K562 (cell line): Measurements from ENCODE around the gene PLEKHA8. TPM values are rescaled to one million over a fixed set of nuclear protein-coding genes. Genes with fewer than 3 reads are reported as not detected.
A peak's percentile ranks its signal among the peaks of the same experiment; 100 is the strongest.

Experiments used
- ATAC-seq: fragments of 200-7000 bp; cut with Tn5 transposase; 3 replicates; pipeline ENCODE4 v1.9.1; 2020; ENCODE audit warnings: moderate library complexity
- BruUV-seq: library from RNA; stranded (reverse); fragments of 400-500 nt; replicated peaks from 2 replicates; lab custom pipeline; 2021; lab: Mats Ljungman, UMichigan
- CTCF ChIA-PET: fragments of 300-600 bp; formaldehyde crosslinking; extraction: SDS; loops from one replicate; lab custom pipeline; 2021; ENCODE audit warnings: low intra/inter-chr PET ratio; lab: Yijun Ruan, JAX
- POLR2A ChIA-PET: fragments of 300-600, 350-650 bp; sonication (Branson Sonifier 250); formaldehyde crosslinking; extraction: SDS; loops from one replicate; lab custom pipeline; 2021; ENCODE audit warnings: antibody characterized with exemption, inconsistent platforms; lab: Yijun Ruan, JAX
- DNase-seq, 4 experiments: peaks; one replicate each; pipeline versions ENCODE4 v3.0.0 to v3.0.0-alpha.2; 2011 to 2018; ENCODE audit warnings: low spot score in 3 of 4, mixed read lengths in 3 of 4; ENCODE audit errors: extremely low read depth in 1 of 4
- FAIRE-seq: peaks from 2 replicates; lab custom pipeline; 2011; peaks lifted over from hg19 to GRCh38; lab: Jason Lieb, UNC
- H2AFZ ChIP-seq: 2 replicates; pipeline ENCODE4 v1.6.0; 2011; ENCODE audit warnings: low read depth, low read length, control low read depth, inconsistent platforms
- H3K27ac ChIP-seq: fragments of 200-600 bp; 3 replicates; pipeline ENCODE4 v1.8.0; 2011; ENCODE audit warnings: low read depth, mild to moderate bottlenecking, control low read depth, inconsistent platforms, low read length, moderate library complexity, mixed read lengths; ENCODE audit errors: extremely low read depth
- H3K27me3 ChIP-seq, 2 experiments: fragments of 300-600 bp in 1 of 2; 2 replicates in 1 of 2; 3 replicates in 1 of 2; pipeline versions ENCODE4 v1.6.0 to v1.8.0; 2011; ENCODE audit warnings: inconsistent platforms in 2 of 2, low read length in 2 of 2, mild to moderate bottlenecking in 1 of 2, mixed read lengths in 1 of 2, moderate library complexity in 1 of 2; ENCODE audit not compliant: control insufficient read depth in 2 of 2, insufficient read depth in 2 of 2
- H3K36me3 ChIP-seq: fragments of 300-600 bp; 3 replicates; pipeline ENCODE4 v1.8.0; 2011; ENCODE audit warnings: mild to moderate bottlenecking, low read length, inconsistent platforms; ENCODE audit not compliant: control insufficient read depth, insufficient read depth
- H3K4me1 ChIP-seq, 2 experiments: fragments of 200-600 bp in 1 of 2; replicated peaks in 1 of 2; 2 replicates in 1 of 2; 3 replicates in 1 of 2; pipeline versions ENCODE4 v1.5.1 to v1.8.0; 2011; ENCODE audit warnings: inconsistent platforms in 2 of 2, low read length in 2 of 2, mild to moderate bottlenecking in 1 of 2, mixed read lengths in 1 of 2, moderate library complexity in 1 of 2; ENCODE audit not compliant: control insufficient read depth in 2 of 2, insufficient read depth in 2 of 2
- H3K4me2 ChIP-seq: 2 replicates; pipeline ENCODE4 v1.6.1; 2011; ENCODE audit warnings: low read length, control low read depth, inconsistent platforms, mixed read lengths; ENCODE audit not compliant: insufficient read depth
- H3K4me3 ChIP-seq: fragments of 200-600 bp; sonication (generic), shearing (Covaris generic); 2 replicates; pipeline ENCODE4 v1.5.1; 2016; ENCODE audit warnings: control low read depth, inconsistent platforms
- H3K79me2 ChIP-seq: fragments of 200-600 bp; 3 replicates; pipeline ENCODE4 v1.8.0; 2011; ENCODE audit warnings: low read length, inconsistent platforms; ENCODE audit not compliant: control insufficient read depth, insufficient read depth
- H3K9ac ChIP-seq, 2 experiments: 2 replicates each; pipeline versions ENCODE4 v1.6.0 to v1.6.1; 2011; ENCODE audit warnings: low read depth in 2 of 2, low read length in 2 of 2, control low read depth in 1 of 2, inconsistent platforms in 1 of 2, mild to moderate bottlenecking in 1 of 2, mixed read lengths in 1 of 2; ENCODE audit not compliant: insufficient read depth in 1 of 2
- H3K9me1 ChIP-seq: one replicate; pipeline ENCODE4 v1.6.0; 2011; ENCODE audit warnings: inconsistent platforms, mild to moderate bottlenecking, low read length, moderate library complexity; ENCODE audit not compliant: control insufficient read depth, insufficient read depth
- H3K9me3 ChIP-seq: replicated peaks from 2 replicates; pipeline ENCODE4 v1.5.1; 2011; ENCODE audit warnings: low read depth, low read length, inconsistent platforms; ENCODE audit not compliant: control insufficient read depth, insufficient read depth
- H4K20me1 ChIP-seq: replicated peaks from 2 replicates; pipeline ENCODE4 v1.6.1; 2011; ENCODE audit warnings: low read length, inconsistent platforms, mixed read lengths; ENCODE audit not compliant: control insufficient read depth, insufficient read depth
- ARID1B ChIP-seq: fragments of 450-650 bp; IDR thresholded peaks from 2 replicates; pipeline ENCODE4 v1.6.1; 2016; ENCODE audit warnings: antibody characterized with exemption, mild to moderate bottlenecking, inconsistent platforms
- NELFE ChIP-seq: IDR thresholded peaks from 2 replicates; pipeline ENCODE4 v1.6.1; 2011; ENCODE audit warnings: mild to moderate bottlenecking; ENCODE audit not compliant: insufficient read depth, insufficient read length
- NFIC ChIP-seq: fragments of 450-650 bp; IDR thresholded peaks from 2 replicates; pipeline ENCODE4 v1.6.1; 2017; ENCODE audit warnings: mild to moderate bottlenecking, inconsistent platforms
- WGBS: fragments of 100-300 bp; shearing (Covaris generic); methylation state at CpG from one replicate; pipeline ENCODE4 v1.1.6; 2016; ENCODE audit warnings: low coverage, mixed read lengths; ENCODE audit not compliant: insufficient coverage; ENCODE audit errors: missing lambda C conversion rate; 5-methylcytosine and 5-hydroxymethylcytosine counted together
- in situ Hi-C: fragments of 300-500 bp; cut with MboI; formaldehyde crosslinking; loops from 4 replicates; pipeline ENCODE4 v1.15.0; 2018; ENCODE audit warnings: inconsistent platforms, mixed read lengths
- intact Hi-C: fragments of 100-400 bp; cut with micrococcal nuclease; formaldehyde crosslinking; loops from 2 replicates; pipeline ENCODE4 v1.14.2; 2022
- polyA plus RNA-seq, 8 experiments: library from polyadenylated mRNA; depleted of rRNA in 4 of 8; stranded (reverse) in 5 of 8; unstranded in 3 of 8; fragments of >200 nt; fragmentation: Nextera tagmentation in 2 of 8; fragmentation: Illumina TruSeq in 1 of 8; extraction: Ambion mirVana in 2 of 8; extraction: Trizol in 1 of 8; gene quantifications; 2 replicates each; pipeline versions ENCODE4 v1.2.1 to v1.2.3, GENCODE V29; 2011 to 2014; ENCODE audit warnings: inconsistent platforms in 1 of 8, missing spikeins in 1 of 8
- total RNA-seq, 7 experiments: library from RNA; depleted of rRNA in 6 of 7; stranded (reverse); fragments of >200 nt in 6 of 7; fragmentation: Illumina TruSeq in 2 of 7; extraction: Trizol in 2 of 7; gene quantifications; 2 replicates each; pipeline versions ENCODE4 v1.2.1 to v1.2.3, GENCODE V29; 2011 to 2021; ENCODE audit warnings: low replicate concordance in 1 of 7
- TF ChIP-seq, protein P1 (sequence below), 2 experiments: fragments of 450-650 bp; IDR thresholded peaks; 2 replicates each; pipeline ENCODE4 v1.6.1; 2016

The PLEKHA8 gene
- total and polyA plus RNA-seq, 9 of the 15 experiments (the other 6 are each of a cell fraction or from before 2014, with no cell fraction given), result 3.2 to 16.3 (median 11.8) TPM

DNA sequence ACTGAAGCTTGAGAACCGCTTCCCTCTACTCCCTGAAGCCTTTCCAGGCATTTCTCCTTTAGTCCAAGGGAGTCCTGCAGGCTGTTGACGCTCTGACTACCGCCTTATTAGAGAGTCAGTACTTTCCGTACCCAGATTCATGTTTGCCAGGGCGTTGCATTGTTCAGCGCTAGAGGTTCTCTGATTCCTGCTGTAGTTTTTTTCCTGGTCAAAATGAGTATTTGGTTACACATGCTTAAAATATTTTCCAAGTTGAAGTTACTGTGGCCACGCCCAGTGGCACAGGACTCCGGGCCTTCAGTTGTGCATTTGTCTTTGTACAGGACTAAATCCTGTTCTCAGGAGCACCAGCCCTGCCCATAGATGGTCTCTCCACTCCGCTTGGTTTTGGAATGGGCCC is 114.5 kb downstream of the PLEKHA8 start:
- intact Hi-C loops (no loop called here), in situ Hi-C loops (no loop called here)
- Histone ChIP-seq H3K9me1 (no peaks in the 10 kb centered on the region), H3K27ac (no peak overlapping the region), H3K79me2 (no peaks in the 10 kb centered on the region; the same call in 2 of the 3 replicates), H2AFZ (no peak overlapping the region), H3K9ac (no peak overlapping the region), H3K27me3 (no peaks in the 10 kb centered on the region), H4K20me1 (no peaks in the 10 kb centered on the region), H3K4me1 (peaks cover 5 to 47% of the 10 kb centered on the region in 2 experiments; a peak in 4 of 5 replicates), H3K4me3 (no peak overlapping the region), H3K4me2 (no peak overlapping the region), H3K9me3 (no peaks in the 10 kb centered on the region), H3K36me3 (no peaks in the 10 kb centered on the region)
- POLR2A ChIA-PET, result interaction anchor here (1.6 kb wide), 1 partner anchor 10 kb away, joined by 5 read pairs; no protein-coding TSS in a partner anchor
- no peak for FAIRE-seq
- TF ChIP-seq ARID1B, result no peak
- no peak for ATAC-seq
- CTCF ChIA-PET, result no interaction called here
- DNase-seq, result no peak
- 76% methylated on average over 9 of the region's 9 CpGs for WGBS
- BruUV-seq, result no TSS peak

DNA sequence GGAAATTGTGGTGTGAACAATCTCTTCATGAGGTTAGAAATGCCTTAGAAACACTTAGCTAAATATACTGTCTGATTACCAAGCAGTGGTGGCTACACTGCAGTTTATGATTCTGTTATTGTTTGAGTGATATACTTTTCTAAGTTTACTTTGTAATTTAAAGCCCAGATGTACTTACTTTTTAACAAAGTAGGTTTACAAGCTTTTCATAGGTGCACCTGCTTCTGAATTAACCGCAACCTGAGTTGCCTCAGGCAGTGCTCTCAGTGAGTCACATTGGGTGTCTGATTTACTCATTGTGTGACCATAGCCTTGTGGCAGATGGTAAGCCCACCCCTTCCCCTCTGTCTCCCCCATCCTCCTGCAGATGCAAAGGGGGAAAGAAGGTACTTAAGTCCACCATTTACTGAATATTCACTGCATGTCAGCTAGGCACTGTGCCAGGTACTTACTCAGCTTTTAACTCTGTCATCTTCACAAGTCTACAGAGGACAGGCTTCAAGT is 115.6 kb downstream of the PLEKHA8 start:
- in situ Hi-C loops, result no loop called here
- H3K79me2 ChIP-seq, result no peaks in the 10 kb centered on the region; the same call in 2 of the 3 replicates
- TF ChIP-seq NELFE (no peak), NFIC (peak; percentile 86)
- TF ChIP-seq, protein P1, sequence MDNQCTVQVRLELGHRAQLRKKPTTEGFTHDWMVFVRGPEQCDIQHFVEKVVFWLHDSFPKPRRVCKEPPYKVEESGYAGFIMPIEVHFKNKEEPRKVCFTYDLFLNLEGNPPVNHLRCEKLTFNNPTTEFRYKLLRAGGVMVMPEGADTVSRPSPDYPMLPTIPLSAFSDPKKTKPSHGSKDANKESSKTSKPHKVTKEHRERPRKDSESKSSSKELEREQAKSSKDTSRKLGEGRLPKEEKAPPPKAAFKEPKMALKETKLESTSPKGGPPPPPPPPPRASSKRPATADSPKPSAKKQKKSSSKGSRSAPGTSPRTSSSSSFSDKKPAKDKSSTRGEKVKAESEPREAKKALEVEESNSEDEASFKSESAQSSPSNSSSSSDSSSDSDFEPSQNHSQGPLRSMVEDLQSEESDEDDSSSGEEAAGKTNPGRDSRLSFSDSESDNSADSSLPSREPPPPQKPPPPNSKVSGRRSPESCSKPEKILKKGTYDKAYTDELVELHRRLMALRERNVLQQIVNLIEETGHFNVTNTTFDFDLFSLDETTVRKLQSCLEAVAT (IDR thresholded peaks at IDR 0.05), result no peak

More for the DNA sequence above, 115.6 kb downstream of the PLEKHA8 start:
- H3K9me1 ChIP-seq, result no peaks in the 10 kb centered on the region
- H2AFZ ChIP-seq, result no peak overlapping the region
- no peak overlapping the region for H3K27ac ChIP-seq
- no peaks in the 10 kb centered on the region for H4K20me1 ChIP-seq
- H3K36me3 ChIP-seq, result no peaks in the 10 kb centered on the region
- H3K4me1 ChIP-seq, result peaks cover 7 to 54% of the 10 kb centered on the region in 2 experiments; a peak in 4 of 5 replicates
- H3K9me3 ChIP-seq, result no peaks in the 10 kb centered on the region
- ChIA-PET POLR2A (interaction anchor here (0.6 to 1.0 kb wide), 2 partner anchors 23 to 25 kb away, joined by 3 read pairs; no protein-coding TSS in a partner anchor), CTCF (interaction anchor here (0.8 kb wide), 1 partner anchor 81 kb away, joined by 3 read pairs; no protein-coding TSS in a partner anchor)
- intact Hi-C loops, result no loop called here
- no TSS peak for BruUV-seq
- H3K4me3 ChIP-seq, result no peak overlapping the region
- ATAC-seq (no peak), FAIRE-seq (peak; percentile 29), DNase-seq (peak in 1 of 4 experiments; percentile 47)
- H3K4me2 ChIP-seq, result no peak overlapping the region
- H3K9ac ChIP-seq, result no peak overlapping the region
- 88% methylated on average over 1 of the region's 1 CpG for WGBS
- no peaks in the 10 kb centered on the region for H3K27me3 ChIP-seq
